Left cardiac atrium (tissue), 4 donors: ENCODE results near the gene NCAPD3. TPM values are rescaled to one million over a fixed set of nuclear protein-coding genes. Genes with fewer than 3 reads are reported as not detected.
"Not testable (repeated sequence)": the region's sequence is repeated elsewhere in the genome, so short reads cannot be mapped to it uniquely, and the experiment has no call there.

Source experiments
- ATAC-seq, 2 donors: fragments of 200-7000 bp; cut with Tn5 transposase; one replicate each; pipeline ENCODE4 v1.9.1; 2020; ENCODE audit warnings: mild to moderate bottlenecking in 2 of 2, moderate library complexity in 2 of 2
- DNase-seq: peaks from one replicate; pipeline ENCODE4 v3.0.0-alpha.2; 2020
- intact Hi-C, 2 donors: fragments of 100-400 bp; cut with DNase I; formaldehyde crosslinking; loops; one replicate each; pipeline versions ENCODE4 v1.14.1 to v1.15.1; 2022 to 2023
- total RNA-seq, 2 donors: library from RNA; stranded (reverse); fragmentation: NEBNext Ultra II Directional; extraction: Animal tissue kit (Norgen Biotek cat#: 25700); gene quantifications; one replicate each; pipeline ENCODE4 v1.2.1, GENCODE V29; 2021
- donor health status: DM: no; HTN: yes; CAD: no.
- donor health status: DM: no; HTN: yes; CAD: no; lungs with severe emphysema.
- donor health status: DM: yes; HTN: yes; CAD: no.
- donor health status: Dilated cardiomyopathy.

NCAPD3 gene
- total RNA-seq, 2 donors from 2014 or later, result 9.4 to 11.5 TPM

- not testable (repeated sequence) for ATAC-seq
These were observed 110.0 kb downstream of the NCAPD3 start for GRCh38 chr11:134113787-134114186.

GRCh38 chr11:134110252-134110815 lies 113.4 kb downstream of the NCAPD3 start:
- ATAC-seq (no peak), DNase-seq (no peak)

More at GRCh38 chr11:134113787-134114186, 110.0 kb downstream of the NCAPD3 start:
- intact Hi-C loops, DNase-seq: not testable (repeated sequence)

More at GRCh38 chr11:134110252-134110815, 113.4 kb downstream of the NCAPD3 start:
- intact Hi-C loops, result no loop called here

Other genes starting within 250 kb of the NCAPD3 start
- 10 to 100 TPM; 28.2 to 31.0 TPM for gene JAM3, start 154.9 kb downstream of the NCAPD3 start, total RNA-seq
- gene VPS26B, start 704 bp upstream of the NCAPD3 start, total RNA-seq, result 10 to 100 TPM; 25.7 to 29.4 TPM
- 10 to 100 TPM; 32.5 to 37.1 TPM for gene THYN1, start 29.4 kb upstream of the NCAPD3 start, total RNA-seq
- 10 to 100 TPM; 25.7 to 27.3 TPM for gene ACAD8, start 29.6 kb upstream of the NCAPD3 start, total RNA-seq
- gene GLB1L3, start 52.4 kb upstream of the NCAPD3 start, total RNA-seq, result not detected
- gene GLB1L2, start 108.0 kb upstream of the NCAPD3 start, total RNA-seq, result under 1 TPM; 0.65 to 0.91 TPM
- gene B3GAT1, start 188.3 kb upstream of the NCAPD3 start, total RNA-seq, result under 1 TPM; 0.08 to 0.35 TPM